ENCODE data around the gene CDKN1B. TPM values are rescaled to one million over a fixed set of nuclear protein-coding genes. Genes with fewer than 3 reads are reported as not detected.

CDKN1B gene
- total RNA-seq, 2 experiments from 2014 or later, result 135 to 136 TPM

GRCh38 chr12:12714276-12715021, 2.7 kb upstream of the CDKN1B start:
- Mint-ChIP-seq H3K4me3 (peak overlapping the region; percentile 90), H3K27me3 (no peaks in the 10 kb centered on the region), H3K27ac (peak overlapping the region; percentile 96), H3K36me3 (peaks cover 28% of the 10 kb centered on the region), H3K9me3 (no peaks in the 10 kb centered on the region), H3K4me1 (peaks cover 33% of the 10 kb centered on the region)
- POLR2A ChIA-PET, result interaction anchor here (0.6 to 16.0 kb wide), 12 partner anchors 9 to 357 kb away, joined by 3 to 373 read pairs (median 8); partner anchors contain the start of genes BORCS5, CREBL2, DUSP16 and GPR19
- ATAC-seq (ENCODE audit: low read depth), result peak; percentile 5
- DNase-seq, result peak; percentile 51

- ATAC-seq (ENCODE audit: low read depth), result no peak
- Mint-ChIP-seq H3K36me3 (peaks cover 32% of the 10 kb centered on the region), H3K27me3 (no peaks in the 10 kb centered on the region), H3K4me3 (peak overlapping the region; percentile 90), H3K9me3 (no peaks in the 10 kb centered on the region), H3K4me1 (peaks cover 33% of the 10 kb centered on the region), H3K27ac (peak overlapping the region; percentile 96)
- POLR2A ChIA-PET, result interaction anchor here (0.6 to 16.0 kb wide), 15 partner anchors 10 to 357 kb away, joined by 3 to 373 read pairs (median 6); partner anchors contain the start of genes BORCS5, DUSP16 and GPR19
- no peak for DNase-seq
Observed at GRCh38 chr12:12715128-12715458, 2.1 kb upstream of the CDKN1B start.

- peak; percentile 9 for ATAC-seq (ENCODE audit: low read depth)
- Mint-ChIP-seq H3K27ac (peak overlapping the region; percentile 96), H3K27me3 (no peaks in the 10 kb centered on the region), H3K4me3 (peak overlapping the region; percentile 90), H3K36me3 (peaks cover 37% of the 10 kb centered on the region), H3K4me1 (peaks cover 36% of the 10 kb centered on the region), H3K9me3 (no peaks in the 10 kb centered on the region)
- peak; percentile 55 for DNase-seq
- POLR2A ChIA-PET, result interaction anchor here (0.6 to 16.0 kb wide), 20 partner anchors 10 to 1650 kb away, joined by 3 to 373 read pairs (median 6); partner anchors contain the start of genes ATF7IP, BORCS5, DUSP16 and GPR19
Observed at GRCh38 chr12:12715459-12716150, 1.6 kb upstream of the CDKN1B start.

- H3K9me3 Mint-ChIP-seq, result no peaks in the 10 kb centered on the region
- H3K4me1 Mint-ChIP-seq, result peaks cover 40% of the 10 kb centered on the region
- H3K4me3 Mint-ChIP-seq, result peak overlapping the region; percentile 90
- POLR2A ChIA-PET, result interaction anchor here (0.8 to 16.0 kb wide), 21 partner anchors 10 to 1649 kb away, joined by 3 to 373 read pairs (median 5); partner anchors contain the start of genes ATF7IP, BORCS5, DUSP16 and GPR19
- ATAC-seq (ENCODE audit: low read depth) (no peak), DNase-seq (no peak)
- peak overlapping the region; percentile 96 for H3K27ac Mint-ChIP-seq
- H3K36me3 Mint-ChIP-seq, result peaks cover 43% of the 10 kb centered on the region
- no peaks in the 10 kb centered on the region for H3K27me3 Mint-ChIP-seq
Observed at GRCh38 chr12:12716151-12716792, 896 bp upstream of the CDKN1B start.

- peak overlapping the region; percentile 98 for H3K27ac Mint-ChIP-seq
- H3K36me3 Mint-ChIP-seq, result peaks cover 53% of the 10 kb centered on the region
- peaks cover 37% of the 10 kb centered on the region for H3K4me1 Mint-ChIP-seq
- DNase-seq (peak; percentile 67), ATAC-seq (ENCODE audit: low read depth) (no peak)
- POLR2A ChIA-PET, result interaction anchor here (1.1 to 16.0 kb wide), 6 partner anchors 8 to 1172 kb away, joined by 3 to 373 read pairs (median 111); partner anchors contain the start of genes BORCS5 and GPR19
- H3K4me3 Mint-ChIP-seq, result peak overlapping the region; percentile 96
- H3K9me3 Mint-ChIP-seq, result no peaks in the 10 kb centered on the region
- H3K27me3 Mint-ChIP-seq, result no peaks in the 10 kb centered on the region
Observed at GRCh38 chr12:12717586-12718380, 615 bp downstream of the CDKN1B start.

GRCh38 chr12:12718381-12718759, 1.2 kb downstream of the CDKN1B start:
- Mint-ChIP-seq H3K27me3 (no peaks in the 10 kb centered on the region), H3K4me1 (peaks cover 34% of the 10 kb centered on the region), H3K36me3 (peaks cover 54% of the 10 kb centered on the region), H3K9me3 (no peaks in the 10 kb centered on the region), H3K27ac (peak overlapping the region; percentile 98), H3K4me3 (peak overlapping the region; percentile 96)
- ATAC-seq (ENCODE audit: low read depth) (no peak), DNase-seq (no peak)
- POLR2A ChIA-PET, result interaction anchor here (0.5 to 16.0 kb wide), 7 partner anchors 8 to 1172 kb away, joined by 3 to 373 read pairs (median 77); partner anchors contain the start of genes BORCS5 and GPR19

GRCh38 chr12:12718853-12719252, 1.7 kb downstream of the CDKN1B start:
- peak overlapping the region; percentile 98 for H3K27ac Mint-ChIP-seq
- ATAC-seq (ENCODE audit: low read depth), result no peak
- no peaks in the 10 kb centered on the region for H3K27me3 Mint-ChIP-seq
- peaks cover 56% of the 10 kb centered on the region for H3K36me3 Mint-ChIP-seq
- H3K4me3 Mint-ChIP-seq, result peak overlapping the region; percentile 96
- POLR2A ChIA-PET, result interaction anchor here (0.5 to 16.0 kb wide), 5 partner anchors 7 to 361 kb away, joined by 3 to 373 read pairs (median 145); partner anchors contain the start of genes BORCS5 and GPR19
- peaks cover 29% of the 10 kb centered on the region for H3K4me1 Mint-ChIP-seq
- DNase-seq, result no peak
- no peaks in the 10 kb centered on the region for H3K9me3 Mint-ChIP-seq

GRCh38 chr12:12719496-12719895, 2.3 kb downstream of the CDKN1B start:
- Mint-ChIP-seq H3K27me3 (no peaks in the 10 kb centered on the region), H3K27ac (peak overlapping the region; percentile 98), H3K4me1 (peaks cover 26% of the 10 kb centered on the region), H3K36me3 (peaks cover 56% of the 10 kb centered on the region), H3K9me3 (no peaks in the 10 kb centered on the region), H3K4me3 (peak overlapping the region; percentile 96)
- POLR2A ChIA-PET, result interaction anchor here (6.5 to 16.0 kb wide), 4 partner anchors 7 to 362 kb away, joined by 77 to 373 read pairs (median 224); partner anchors contain the start of genes BORCS5 and GPR19
- DNase-seq (no peak), ATAC-seq (ENCODE audit: low read depth) (no peak)

GRCh38 chr12:12720052-12720451, 2.9 kb downstream of the CDKN1B start:
- Mint-ChIP-seq H3K4me1 (peaks cover 21% of the 10 kb centered on the region), H3K9me3 (no peaks in the 10 kb centered on the region), H3K36me3 (peaks cover 56% of the 10 kb centered on the region), H3K27me3 (no peaks in the 10 kb centered on the region), H3K27ac (peak overlapping the region; percentile 98), H3K4me3 (peak overlapping the region; percentile 96)
- POLR2A ChIA-PET, result interaction anchor here (6.6 to 16.0 kb wide), 3 partner anchors 16 to 362 kb away, joined by 77 to 304 read pairs (median 145); partner anchors contain the start of genes BORCS5 and GPR19
- DNase-seq (no peak), ATAC-seq (ENCODE audit: low read depth) (no peak)

- no peaks in the 10 kb centered on the region for H3K9me3 Mint-ChIP-seq
Observed at GRCh38 chr12:12720672-12721161, 3.5 kb downstream of the CDKN1B start.

GRCh38 chr12:12721176-12721751, 4.1 kb downstream of the CDKN1B start:
- ATAC-seq (ENCODE audit: low read depth) (no peak), DNase-seq (no peak)
- Mint-ChIP-seq H3K4me1 (peaks cover 20% of the 10 kb centered on the region), H3K4me3 (peak overlapping the region; percentile 96), H3K9me3 (no peaks in the 10 kb centered on the region), H3K27me3 (no peaks in the 10 kb centered on the region), H3K36me3 (peaks cover 58% of the 10 kb centered on the region), H3K27ac (peak overlapping the region; percentile 98)
- POLR2A ChIA-PET, result interaction anchor here (1.0 to 16.0 kb wide), 5 partner anchors 8 to 364 kb away, joined by 4 to 304 read pairs (median 8); partner anchors contain the start of genes BORCS5 and GPR19

More at GRCh38 chr12:12720672-12721161, 3.5 kb downstream of the CDKN1B start:
- DNase-seq (no peak), ATAC-seq (ENCODE audit: low read depth) (no peak)
- H3K27ac Mint-ChIP-seq, result peak overlapping the region; percentile 98
- H3K36me3 Mint-ChIP-seq, result peaks cover 58% of the 10 kb centered on the region
- H3K4me3 Mint-ChIP-seq, result peak overlapping the region; percentile 96
- no peaks in the 10 kb centered on the region for H3K27me3 Mint-ChIP-seq
- peaks cover 20% of the 10 kb centered on the region for H3K4me1 Mint-ChIP-seq
- POLR2A ChIA-PET, result interaction anchor here (1.0 to 16.0 kb wide), 5 partner anchors 9 to 364 kb away, joined by 4 to 304 read pairs (median 76); partner anchors contain the start of genes BORCS5 and GPR19

Measured in activated naive CD8-positive, alpha-beta T cell treated with anti-CD3 and anti-CD28 coated beads, Interleukin-2, amount 10 ng/mL, durations not matched to agents 7 days and 5 days (primary cell).